DOHH2 (cell line): ENCODE results near the gene PLCD4.

Source experiments
- H3F3A ChIP-seq: fragments of 200-600 bp; sonication (generic), shearing (Covaris generic); 2 replicates; pipeline ENCODE4 v1.6.0; 2016; ENCODE audit warnings: antibody characterized with exemption, mild to moderate bottlenecking; ENCODE audit not compliant: control insufficient read depth, insufficient read depth
- H3K27ac ChIP-seq: fragments of 200-600 bp; sonication (generic); 2 replicates; pipeline ENCODE4 v1.5.1; 2014; ENCODE audit warnings: low read depth, mild to moderate bottlenecking, low read length, moderate library complexity
- H3K27me3 ChIP-seq: fragments of 200-600 bp; sonication (generic); 2 replicates; pipeline ENCODE4 v1.6.1; 2014; ENCODE audit warnings: mild to moderate bottlenecking, low read length, mixed read lengths; ENCODE audit not compliant: control insufficient read depth
- H3K36me3 ChIP-seq: fragments of 200-600 bp; sonication (generic); 2 replicates; pipeline ENCODE4 v1.6.1; 2014; ENCODE audit warnings: mild to moderate bottlenecking, low read length, moderate library complexity, mixed read lengths; ENCODE audit not compliant: control insufficient read depth
- H3K4me1 ChIP-seq: fragments of 200-600 bp; sonication (generic); 2 replicates; pipeline ENCODE4 v1.6.1; 2014; ENCODE audit warnings: mild to moderate bottlenecking, low read length, mixed read lengths; ENCODE audit not compliant: control insufficient read depth
- H3K4me2 ChIP-seq: fragments of 200-600 bp; sonication (generic); 2 replicates; pipeline ENCODE4 v1.6.0; 2014; ENCODE audit warnings: mild to moderate bottlenecking, low read length, moderate library complexity
- H3K4me3 ChIP-seq: fragments of 200-600 bp; sonication (generic); 2 replicates; pipeline ENCODE4 v1.5.1; 2014; ENCODE audit warnings: mild to moderate bottlenecking, low read length, mixed read lengths
- H3K79me2 ChIP-seq: fragments of 200-600 bp; sonication (generic); 2 replicates; pipeline ENCODE4 v1.6.1; 2014; ENCODE audit warnings: mild to moderate bottlenecking, low read length, mixed read lengths; ENCODE audit not compliant: control insufficient read depth
- H3K9me2 ChIP-seq: fragments of 200-600 bp; sonication (generic); replicated peaks from 2 replicates; pipeline ENCODE4 v1.6.1; 2014; ENCODE audit warnings: mild to moderate bottlenecking, low read length, mixed read lengths; ENCODE audit not compliant: control insufficient read depth
- H3K9me3 ChIP-seq: fragments of 200-600 bp; sonication (generic); 2 replicates; pipeline ENCODE4 v1.6.1; 2014; ENCODE audit warnings: antibody characterized with exemption, low read length, mixed read lengths; ENCODE audit not compliant: control insufficient read depth, insufficient read depth
- H4K20me1 ChIP-seq: fragments of 200-600 bp; sonication (generic); 2 replicates; pipeline ENCODE4 v1.6.0; 2014; ENCODE audit warnings: low read depth, mild to moderate bottlenecking, antibody characterized with exemption, low read length, moderate library complexity; ENCODE audit not compliant: control insufficient read depth, insufficient read depth
- EZH2phosphoT487 ChIP-seq: fragments of 200-600 bp; sonication (generic); IDR thresholded peaks from 2 replicates; pipeline ENCODE4 v1.6.1; 2017; ENCODE audit warnings: borderline replicate concordance, mild to moderate bottlenecking, antibody characterized with exemption, low read length, moderate library complexity, mixed read lengths
- TF ChIP-seq, protein P1 (sequence below): fragments of 200-600 bp; sonication (generic); IDR thresholded peaks from one replicate; pipeline ENCODE4 v1.5.1; 2014; ENCODE audit warnings: antibody characterized with exemption, mild to moderate bottlenecking, low read depth, low read length; ENCODE audit not compliant: poor library complexity, severe bottlenecking

The PLCD4 gene

DNA sequence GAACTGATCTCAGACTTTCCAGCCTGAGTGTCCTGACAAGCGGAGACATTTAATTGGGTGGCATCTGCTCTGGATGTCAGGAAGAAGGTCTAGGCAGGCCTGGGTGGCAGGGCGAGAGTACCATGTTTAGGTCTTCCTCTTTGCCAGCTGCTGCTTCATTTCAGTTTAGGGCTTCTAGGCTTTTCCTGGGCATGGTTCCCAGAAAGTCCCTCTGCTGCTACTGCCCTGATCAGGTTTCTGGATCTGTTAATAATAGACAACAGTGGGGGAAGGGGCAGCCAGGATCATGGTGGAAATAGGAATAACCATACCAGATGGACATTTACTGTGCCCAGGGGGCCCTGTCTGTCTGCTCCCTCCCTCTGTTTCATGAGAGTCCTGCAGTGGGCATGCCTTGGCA is 2.3 kb upstream of the PLCD4 start:
- Histone ChIP-seq H3K4me1 (no peaks in the 10 kb centered on the region), H3K27ac (no peak overlapping the region), H3K4me2 (no peak overlapping the region), H3K79me2 (no peaks in the 10 kb centered on the region), H4K20me1 (no peaks in the 10 kb centered on the region), H3K9me2 (no peaks in the 10 kb centered on the region), H3K36me3 (no peaks in the 10 kb centered on the region), H3K4me3 (no peak overlapping the region), H3K27me3 (peaks cover 23% of the 10 kb centered on the region), H3K9me3 (no peaks in the 10 kb centered on the region), H3F3A (no peaks in the 10 kb centered on the region)
- TF ChIP-seq, protein P1, sequence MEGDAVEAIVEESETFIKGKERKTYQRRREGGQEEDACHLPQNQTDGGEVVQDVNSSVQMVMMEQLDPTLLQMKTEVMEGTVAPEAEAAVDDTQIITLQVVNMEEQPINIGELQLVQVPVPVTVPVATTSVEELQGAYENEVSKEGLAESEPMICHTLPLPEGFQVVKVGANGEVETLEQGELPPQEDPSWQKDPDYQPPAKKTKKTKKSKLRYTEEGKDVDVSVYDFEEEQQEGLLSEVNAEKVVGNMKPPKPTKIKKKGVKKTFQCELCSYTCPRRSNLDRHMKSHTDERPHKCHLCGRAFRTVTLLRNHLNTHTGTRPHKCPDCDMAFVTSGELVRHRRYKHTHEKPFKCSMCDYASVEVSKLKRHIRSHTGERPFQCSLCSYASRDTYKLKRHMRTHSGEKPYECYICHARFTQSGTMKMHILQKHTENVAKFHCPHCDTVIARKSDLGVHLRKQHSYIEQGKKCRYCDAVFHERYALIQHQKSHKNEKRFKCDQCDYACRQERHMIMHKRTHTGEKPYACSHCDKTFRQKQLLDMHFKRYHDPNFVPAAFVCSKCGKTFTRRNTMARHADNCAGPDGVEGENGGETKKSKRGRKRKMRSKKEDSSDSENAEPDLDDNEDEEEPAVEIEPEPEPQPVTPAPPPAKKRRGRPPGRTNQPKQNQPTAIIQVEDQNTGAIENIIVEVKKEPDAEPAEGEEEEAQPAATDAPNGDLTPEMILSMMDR = no peak
- TF ChIP-seq EZH2phosphoT487 = no peak

DNA sequence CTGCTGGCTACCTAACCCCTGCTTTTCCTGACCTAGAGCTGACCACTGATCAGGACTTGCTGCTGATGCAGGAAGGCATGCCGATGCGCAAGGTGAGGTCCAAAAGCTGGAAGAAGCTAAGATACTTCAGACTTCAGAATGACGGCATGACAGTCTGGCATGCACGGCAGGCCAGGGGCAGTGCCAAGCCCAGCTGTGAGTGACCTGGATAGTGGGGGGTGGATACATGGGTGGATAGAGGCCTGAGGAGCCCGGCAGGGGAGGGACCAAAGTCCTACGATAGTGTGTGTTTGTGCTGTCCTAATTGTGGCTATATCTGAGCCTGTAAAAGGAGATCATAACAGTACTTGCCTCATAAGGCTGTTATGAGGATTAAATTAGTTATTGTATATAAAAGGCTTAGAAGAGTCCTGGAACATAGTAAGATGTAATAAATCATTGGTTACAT is 8.2 kb downstream of the PLCD4 start:
- H3F3A ChIP-seq = no peaks in the 10 kb centered on the region
- H3K9me3 ChIP-seq = no peaks in the 10 kb centered on the region
- H3K4me2 ChIP-seq = no peak overlapping the region
- H3K79me2 ChIP-seq = no peaks in the 10 kb centered on the region
- no peak for TF ChIP-seq EZH2phosphoT487
- TF ChIP-seq, protein P1 = no peak
- H4K20me1 ChIP-seq = no peaks in the 10 kb centered on the region
- no peaks in the 10 kb centered on the region for H3K36me3 ChIP-seq
- no peaks in the 10 kb centered on the region for H3K4me1 ChIP-seq
- H3K9me2 ChIP-seq = no peaks in the 10 kb centered on the region
- H3K27ac ChIP-seq = no peak overlapping the region
- peaks cover 6% of the 10 kb centered on the region for H3K27me3 ChIP-seq
- H3K4me3 ChIP-seq = no peak overlapping the region

DNA sequence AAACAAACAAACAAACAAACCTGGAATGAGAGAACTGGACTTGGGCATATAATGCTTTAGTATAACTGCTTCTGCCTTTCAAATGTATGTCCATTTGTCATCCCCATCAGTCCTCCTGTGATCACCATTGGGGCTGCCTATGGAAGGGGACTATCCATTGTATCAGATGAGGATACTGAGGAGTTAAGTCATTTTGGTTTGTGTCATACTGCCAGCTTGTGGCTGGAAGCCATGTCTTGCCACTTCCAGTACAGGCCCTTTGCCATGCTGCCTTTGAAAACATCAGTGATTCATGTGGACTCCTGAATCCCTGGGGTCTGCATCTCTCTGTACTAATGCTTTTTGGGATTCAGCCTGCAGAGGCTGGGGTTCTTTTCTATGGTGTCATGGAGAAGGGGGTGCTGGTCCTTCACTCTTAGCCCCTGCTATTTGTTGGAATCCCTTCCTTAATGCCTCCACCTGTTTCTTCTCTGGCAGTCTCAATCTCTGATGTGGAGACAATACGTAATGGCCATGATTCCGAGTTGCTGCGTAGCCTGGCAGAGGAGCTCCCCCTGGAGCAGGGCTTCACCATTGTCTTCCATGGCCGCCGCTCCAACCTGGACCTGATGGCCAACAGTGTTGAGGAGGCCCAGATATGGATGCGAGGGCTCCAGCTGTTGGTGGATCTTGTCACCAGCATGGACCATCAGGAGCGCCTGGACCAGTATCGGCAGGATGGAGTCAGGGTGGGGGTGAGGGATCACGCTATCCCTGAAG is 10.6 kb downstream of the PLCD4 start:
- Histone ChIP-seq H3K9me2 (no peaks in the 10 kb centered on the region), H3K36me3 (no peaks in the 10 kb centered on the region)

More for the DNA sequence above, 10.6 kb downstream of the PLCD4 start:
- TF ChIP-seq, protein P1 = peak; percentile 19
- TF ChIP-seq EZH2phosphoT487 = no peak
- Histone ChIP-seq H3K9me3 (no peaks in the 10 kb centered on the region), H3K27me3 (peaks cover 4% of the 10 kb centered on the region; the same call in 1 of the 2 replicates), H3F3A (no peaks in the 10 kb centered on the region), H3K79me2 (no peaks in the 10 kb centered on the region), H3K4me2 (no peak overlapping the region), H3K27ac (no peak overlapping the region), H4K20me1 (no peaks in the 10 kb centered on the region), H3K4me1 (peaks cover 8% of the 10 kb centered on the region), H3K4me3 (no peak overlapping the region)
